NCI-H82 (cell line): Measurements from ENCODE around the gene MKKS.
"Not testable (repeated sequence)": the region's sequence is repeated elsewhere in the genome, so short reads cannot be mapped to it uniquely, and the experiment has no call there.

Experiments
- DNase-seq: peaks from one replicate; lab custom pipeline; 2025; lab: John Stamatoyannopoulos, UW

The MKKS gene

DNA sequence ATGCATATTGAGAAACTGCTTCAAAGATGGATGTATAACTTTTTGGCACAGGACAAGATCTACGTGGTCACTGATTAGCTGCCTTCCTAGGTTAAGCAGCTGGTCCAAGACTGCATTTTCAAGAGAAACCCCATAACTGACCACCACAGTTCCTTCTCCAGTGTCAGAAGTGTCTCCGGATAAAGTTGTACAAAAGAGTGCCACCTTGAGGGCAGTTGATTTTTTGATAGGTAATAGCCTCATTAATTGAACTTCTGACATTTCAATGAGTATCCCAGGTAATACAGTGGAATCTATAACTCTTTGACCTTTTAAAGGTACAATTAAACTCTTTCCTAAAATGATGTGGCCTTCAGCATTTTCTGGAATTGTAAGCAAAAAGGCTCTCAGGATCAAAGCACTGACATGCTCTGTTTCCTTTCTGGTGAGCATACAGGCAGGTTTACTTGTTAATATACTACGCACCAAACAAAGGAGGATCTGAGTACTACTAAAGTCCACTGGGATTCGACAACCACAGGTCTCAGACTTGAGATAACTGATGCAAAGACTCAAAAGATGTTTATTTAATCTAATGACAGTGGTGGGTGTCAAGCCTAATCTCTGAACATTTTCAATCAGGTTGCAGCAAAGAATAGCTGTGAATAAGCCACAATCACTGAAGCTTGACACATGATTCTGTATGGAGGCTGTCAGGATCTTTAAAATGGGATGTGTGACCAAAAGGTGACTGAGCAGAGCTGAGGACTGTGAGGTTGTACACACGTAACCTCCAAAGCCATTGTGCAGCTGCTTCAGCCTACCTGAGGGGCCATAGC lies 21.2 kb downstream of the MKKS start:
- DNase-seq, result no peak

GRCh38 chr20:10411673-10412072 lies 22.3 kb downstream of the MKKS start:
- DNase-seq, result no peak

DNA sequence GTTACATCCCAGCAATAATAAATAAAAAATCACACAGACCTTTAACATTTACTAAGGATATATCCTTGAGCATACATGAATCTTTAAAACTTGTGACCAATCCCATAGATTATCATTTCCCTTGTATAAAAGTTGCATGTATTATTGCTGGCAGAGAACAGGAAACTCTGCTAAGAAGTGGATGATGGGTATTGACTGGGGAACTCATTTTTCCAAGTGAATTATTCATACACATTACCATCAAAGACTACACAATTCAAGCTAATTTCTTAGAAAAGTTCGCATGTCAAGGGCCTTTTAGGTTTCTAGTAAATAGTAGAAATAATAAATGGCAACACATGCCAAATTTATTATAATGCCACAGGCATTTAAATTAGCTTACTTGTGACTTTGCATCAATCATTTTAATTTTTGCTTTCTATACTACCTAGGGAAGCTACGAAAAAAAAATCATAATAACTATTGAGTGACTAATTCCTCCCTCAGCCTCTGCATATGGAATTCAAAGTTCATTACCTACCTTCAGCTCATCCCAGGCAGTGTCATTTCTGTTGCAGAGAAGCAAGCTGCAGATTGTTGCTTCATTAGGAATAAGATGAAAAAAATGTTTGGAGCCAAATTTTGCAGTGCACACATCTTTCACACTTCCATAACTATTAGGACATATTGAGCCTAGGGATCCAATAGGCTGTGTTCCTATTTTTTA lies 25.8 kb downstream of the MKKS start:
- no peak for DNase-seq

GRCh38 chr20:10404959-10405530 lies 29.0 kb downstream of the MKKS start:
- no peak for DNase-seq

DNA sequence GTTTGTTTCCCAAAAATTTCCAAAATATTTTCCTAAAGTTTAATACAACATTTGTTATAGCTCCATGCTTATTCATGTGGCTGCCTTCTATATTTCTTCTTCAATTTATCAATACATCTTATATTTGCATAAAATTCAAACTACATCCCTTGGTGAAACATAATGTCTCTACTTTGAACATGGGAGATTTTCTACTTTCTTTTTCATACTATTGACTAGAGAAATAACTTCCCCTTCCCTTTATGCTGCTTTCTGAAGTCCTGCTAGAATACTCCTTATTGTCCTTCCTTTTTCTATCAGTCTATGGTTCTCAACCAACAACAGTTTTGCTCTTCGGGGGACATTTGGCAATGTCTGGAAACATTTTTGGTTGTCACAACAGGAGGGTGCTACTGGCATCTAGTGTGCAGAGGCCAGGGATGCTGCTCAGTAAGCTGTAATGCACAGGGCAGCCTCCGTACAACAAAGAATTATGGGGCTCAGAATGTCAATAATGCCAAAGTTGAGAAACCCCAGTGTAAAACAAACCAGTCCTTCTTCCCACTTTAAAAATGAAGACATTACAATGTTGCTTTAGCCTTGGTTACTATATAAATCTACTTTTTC lies 29.9 kb downstream of the MKKS start:
- no peak for DNase-seq

DNA sequence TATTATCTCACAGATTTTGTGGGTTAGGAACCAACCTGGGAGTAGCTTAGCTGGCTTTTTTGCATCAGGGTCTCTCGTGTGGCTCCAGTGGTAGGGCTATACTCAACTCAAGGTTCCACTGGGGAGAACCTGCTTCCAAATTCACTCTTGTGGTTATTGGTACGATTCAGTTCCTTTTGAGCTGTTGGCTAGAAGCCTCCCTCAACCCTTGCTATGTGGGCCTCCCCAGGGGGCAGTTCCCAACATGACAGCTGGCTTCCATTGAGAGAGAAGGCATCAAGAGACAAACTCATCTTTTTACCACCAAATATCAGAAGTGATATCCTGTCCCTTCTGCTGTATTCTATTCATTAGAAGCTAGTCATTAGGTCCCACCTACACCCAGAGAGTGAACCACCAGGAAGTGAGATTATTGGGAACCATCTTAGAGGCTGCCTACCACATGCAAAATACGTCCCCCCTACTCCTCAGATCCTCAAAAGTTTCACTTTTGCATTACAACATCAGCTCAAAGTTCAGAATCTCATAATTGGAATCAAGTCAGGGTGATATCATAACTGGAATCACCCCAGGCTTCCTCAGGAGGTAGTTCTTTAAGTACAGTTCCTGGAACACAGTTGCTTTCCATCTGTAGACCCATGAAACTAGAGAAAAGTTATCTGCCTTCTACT lies 30.9 kb downstream of the MKKS start:
- DNase-seq, result no peak

DNA sequence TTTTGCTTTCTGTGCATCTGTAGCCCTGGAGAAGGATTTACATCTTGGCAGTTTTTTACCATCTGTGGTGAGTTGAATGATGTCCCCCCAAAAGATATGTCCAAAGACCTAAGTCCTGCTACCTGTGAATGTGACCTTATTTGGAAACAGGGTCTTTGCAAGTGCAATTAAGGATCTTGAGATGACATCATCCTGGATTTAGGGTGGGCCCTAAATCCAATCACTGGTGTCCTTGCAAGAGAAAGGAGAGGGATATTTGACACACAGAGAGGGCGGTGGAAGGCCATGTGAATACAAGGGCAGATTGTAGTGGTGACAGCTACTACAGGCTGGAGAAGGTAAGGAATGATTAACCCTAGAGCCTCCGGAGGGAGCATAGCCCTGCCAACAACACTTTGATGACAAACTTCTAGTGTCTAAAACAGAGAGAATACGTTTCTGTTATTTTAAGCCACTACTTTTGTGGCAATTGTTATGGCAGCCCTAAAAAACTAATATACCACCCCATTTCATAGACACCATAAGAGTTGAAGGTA lies 35.1 kb downstream of the MKKS start:
- peak; percentile 54 for DNase-seq

DNA sequence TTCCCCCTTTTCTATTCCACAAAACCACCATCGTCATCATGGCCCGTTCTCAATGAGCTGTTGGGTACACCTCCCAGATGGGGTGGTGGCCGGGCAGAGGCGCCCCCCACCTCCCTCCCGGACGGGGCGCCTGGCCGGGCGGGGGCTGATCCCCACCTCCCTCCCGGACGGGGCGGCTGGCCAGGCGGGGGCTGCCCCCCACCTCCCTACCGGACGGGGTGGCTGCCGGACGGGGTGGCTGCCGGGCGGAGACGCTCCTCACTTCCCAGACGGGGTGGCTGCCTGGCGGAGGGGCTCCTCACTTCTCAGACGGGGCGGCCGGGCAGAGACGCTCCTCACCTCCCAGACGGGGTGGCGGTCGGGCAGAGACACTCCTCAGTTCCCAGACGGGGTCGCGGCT lies 39.3 kb downstream of the MKKS start:
- DNase-seq, result not testable (repeated sequence)

- no peak for DNase-seq
Observed at GRCh38 chr20:10390709-10391108, 43.3 kb downstream of the MKKS start.

- no peak for DNase-seq
Observed at GRCh38 chr20:10388597-10388996, 45.4 kb downstream of the MKKS start.

DNA sequence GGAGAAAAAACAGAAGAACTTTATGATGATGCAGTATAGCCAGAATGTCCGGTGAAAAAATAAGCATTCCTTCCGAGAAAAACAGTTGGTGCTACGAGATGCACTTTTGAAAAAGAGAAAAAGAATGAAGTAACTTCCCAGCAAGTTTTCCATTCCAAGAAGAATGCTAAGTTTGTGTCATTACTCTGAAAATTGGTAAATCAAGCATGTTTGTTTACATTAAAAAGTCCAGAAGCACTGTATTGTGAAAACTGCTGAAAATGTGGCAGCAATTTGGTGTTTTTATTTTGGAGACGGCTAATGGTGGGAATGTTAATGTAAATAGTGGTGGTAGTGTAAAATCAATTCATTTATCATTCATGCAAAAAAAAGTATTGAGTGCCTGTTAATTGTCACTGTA lies 46.3 kb downstream of the MKKS start:
- no peak for DNase-seq

DNA sequence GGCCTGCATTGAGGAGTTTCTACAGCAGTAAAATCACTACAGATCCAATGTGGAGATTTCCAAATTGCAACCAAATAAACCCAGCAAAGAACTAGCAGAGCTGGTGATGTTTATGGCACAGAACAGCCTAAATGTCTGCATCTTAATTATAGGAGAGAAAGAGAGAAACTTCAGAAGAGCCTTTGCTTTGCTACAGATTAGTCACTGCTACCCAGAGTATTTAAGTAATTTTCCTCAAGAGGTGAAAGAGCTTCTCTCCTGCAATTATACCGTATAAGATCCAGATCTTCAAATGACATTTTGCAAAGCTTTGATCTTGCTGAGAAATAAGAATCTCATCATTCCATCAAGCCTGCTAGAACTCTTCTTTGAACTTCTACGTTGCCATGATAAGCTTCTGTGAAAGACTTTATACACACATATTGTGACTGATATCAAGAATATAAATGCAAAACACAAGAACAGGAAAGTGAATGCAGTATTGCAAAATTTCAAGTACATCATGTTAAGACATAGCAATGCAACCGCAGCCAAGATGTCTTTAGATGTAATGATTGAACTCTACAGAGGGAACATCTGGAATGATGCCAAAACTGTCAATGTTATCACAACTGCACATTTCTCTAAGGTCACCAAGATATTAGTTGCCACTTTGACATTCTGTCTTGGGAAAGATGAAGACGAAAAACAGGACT lies 48.0 kb downstream of the MKKS start:
- no peak for DNase-seq

GRCh38 chr20:10381477-10381876 lies 52.5 kb downstream of the MKKS start:
- no peak for DNase-seq

GRCh38 chr20:10379761-10380160 lies 54.3 kb downstream of the MKKS start:
- peak; percentile 52 for DNase-seq

DNA sequence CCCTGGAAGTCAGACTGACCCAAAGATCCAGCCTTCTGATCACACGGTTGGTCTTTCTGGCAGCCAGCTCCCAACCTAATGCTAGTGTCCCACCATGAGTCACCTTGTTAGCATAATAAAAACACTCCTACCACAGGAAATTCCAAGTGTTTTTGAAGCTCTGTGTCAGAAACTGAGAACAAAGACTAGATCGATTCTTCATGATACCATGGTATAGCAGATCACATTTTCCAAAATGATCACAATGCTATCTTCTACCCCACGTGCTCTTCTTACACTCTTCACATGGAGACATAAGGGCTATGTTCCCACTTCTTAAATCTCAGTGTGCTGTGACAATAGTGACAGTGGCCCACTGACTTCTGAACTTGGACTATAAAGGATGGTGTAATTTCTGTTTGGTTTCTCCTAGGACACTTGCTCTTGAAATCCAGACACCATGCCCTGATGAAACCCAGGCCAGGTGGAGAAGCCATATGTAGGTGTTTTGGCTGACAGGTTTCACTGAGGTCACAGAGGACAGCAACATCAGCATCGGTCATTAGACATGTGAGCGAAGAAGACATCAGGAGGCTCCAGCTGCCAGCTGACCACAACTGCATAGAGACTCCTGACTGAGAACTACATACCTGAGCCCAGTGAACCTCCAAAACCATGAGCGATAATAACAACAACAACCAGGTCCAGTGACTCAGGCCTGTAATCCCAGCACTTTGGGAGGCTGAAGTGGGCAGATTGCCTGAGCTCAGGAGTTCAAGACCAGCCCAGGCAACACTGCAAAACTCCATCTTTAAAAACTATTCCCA lies 57.5 kb downstream of the MKKS start:
- no peak for DNase-seq

DNA sequence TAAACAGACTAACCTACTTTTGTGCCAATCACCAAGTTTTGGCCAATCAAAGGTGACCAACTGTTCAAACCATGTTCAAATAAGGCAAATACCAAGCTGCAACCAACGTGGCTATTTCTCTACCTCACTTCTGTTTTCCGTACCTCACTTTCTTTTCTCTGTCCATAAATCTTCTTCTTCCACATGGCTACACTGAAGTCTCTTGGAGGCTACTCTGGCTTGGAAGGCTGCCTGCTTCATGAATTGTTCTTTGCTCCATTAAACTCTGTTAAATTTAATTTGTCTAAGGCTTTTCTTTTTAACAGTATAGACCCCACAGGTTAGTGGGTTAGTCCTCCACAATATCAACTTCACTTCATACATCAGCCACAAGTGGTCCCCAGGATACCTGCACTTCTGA lies 58.8 kb downstream of the MKKS start:
- no peak for DNase-seq

DNA sequence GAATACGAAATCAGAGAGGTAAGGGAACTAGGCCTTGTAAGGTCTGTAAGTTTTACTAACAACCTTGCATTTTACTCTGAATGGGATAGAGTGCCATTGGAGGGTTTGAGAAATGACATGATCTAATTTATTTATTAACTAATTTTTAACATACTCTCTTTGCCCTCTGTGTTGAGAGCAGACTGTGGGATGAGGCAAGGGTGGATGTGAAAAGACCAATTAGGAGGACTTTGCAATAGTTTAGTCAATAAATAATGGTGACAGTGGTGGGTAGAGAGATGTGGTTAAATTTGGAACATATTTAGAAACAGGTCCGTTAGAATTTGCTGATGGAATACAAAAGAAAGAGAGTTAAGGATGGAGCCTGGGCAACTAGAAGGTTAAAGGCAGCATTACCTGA lies 60.0 kb downstream of the MKKS start:
- no peak for DNase-seq

- no peak for DNase-seq
Observed at GRCh38 chr20:10371467-10371866, 62.6 kb downstream of the MKKS start.

GRCh38 chr20:10370091-10370887 lies 63.7 kb downstream of the MKKS start:
- no peak for DNase-seq

DNA sequence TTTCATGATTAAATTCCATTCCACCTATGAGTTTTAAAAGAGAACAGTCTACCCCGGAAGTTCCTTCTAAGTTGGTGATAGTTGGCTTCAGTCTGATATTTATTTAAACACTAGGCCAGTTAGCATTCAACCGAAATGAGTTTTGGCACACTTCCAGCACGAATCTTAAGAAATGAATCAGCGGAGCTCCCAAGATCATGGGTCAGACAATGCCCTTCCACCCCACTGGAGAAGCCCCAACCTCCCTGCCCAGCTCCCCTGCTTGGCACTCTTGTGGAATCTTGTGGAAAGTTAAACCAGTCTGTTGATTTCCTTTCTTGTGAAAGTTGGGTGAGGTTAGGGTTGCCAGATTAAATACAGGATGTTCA lies 64.3 kb downstream of the MKKS start:
- DNase-seq, result no peak
